CD4-positive, alpha-beta T cell treated with Interleukin-12 subunit alpha and Interleukin-12 subunit beta, for 1 hour (primary cell): ENCODE results near the gene TUBGCP6.
A peak's percentile ranks its signal among the peaks of the same experiment; 100 is the strongest.
"Not testable (repeated sequence)": the region's sequence is repeated elsewhere in the genome, so short reads cannot be mapped to it uniquely, and the experiment has no call there.

Experiments used
- DNase-seq: peaks from one replicate; pipeline ENCODE4 v3.0.0-alpha.2; 2020

TUBGCP6 gene

DNA sequence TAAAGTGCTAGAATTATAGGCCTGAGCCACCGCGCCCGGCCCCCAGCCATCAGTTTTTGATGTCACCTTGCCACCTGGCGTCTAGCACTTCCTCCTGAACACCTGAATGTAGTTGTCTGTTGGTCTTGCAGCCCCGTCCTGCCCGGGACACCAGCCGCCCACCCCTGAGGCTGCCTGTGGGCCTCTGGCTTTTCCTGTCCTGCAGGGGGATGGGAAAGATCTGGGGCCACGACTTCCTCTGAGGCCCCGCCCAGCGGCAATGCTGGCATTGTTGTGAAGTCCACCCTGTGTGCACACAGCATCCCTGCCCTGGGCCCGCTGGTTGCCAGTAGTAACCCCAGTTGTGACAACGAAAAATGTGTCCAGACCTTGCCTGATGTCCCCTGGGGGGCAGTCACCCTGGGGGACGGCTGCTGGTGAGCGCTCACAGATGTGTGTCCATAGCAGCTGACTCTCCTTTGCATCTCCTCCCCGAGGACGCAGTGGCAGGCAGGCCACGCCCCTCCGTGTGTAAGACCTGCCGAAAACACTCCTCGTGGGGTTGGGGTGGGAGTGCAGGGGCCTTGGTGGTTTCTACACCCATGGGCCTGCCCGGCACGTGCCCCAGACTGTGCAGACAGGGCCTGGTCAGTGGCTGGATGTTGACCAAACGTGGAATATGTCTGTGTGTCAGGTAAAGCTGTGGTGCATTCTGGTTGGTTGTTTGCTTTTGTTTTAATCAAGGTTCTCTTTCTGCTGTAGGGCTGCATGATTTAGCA is 37.3 kb downstream of the TUBGCP6 start:
- no peak for DNase-seq

DNA sequence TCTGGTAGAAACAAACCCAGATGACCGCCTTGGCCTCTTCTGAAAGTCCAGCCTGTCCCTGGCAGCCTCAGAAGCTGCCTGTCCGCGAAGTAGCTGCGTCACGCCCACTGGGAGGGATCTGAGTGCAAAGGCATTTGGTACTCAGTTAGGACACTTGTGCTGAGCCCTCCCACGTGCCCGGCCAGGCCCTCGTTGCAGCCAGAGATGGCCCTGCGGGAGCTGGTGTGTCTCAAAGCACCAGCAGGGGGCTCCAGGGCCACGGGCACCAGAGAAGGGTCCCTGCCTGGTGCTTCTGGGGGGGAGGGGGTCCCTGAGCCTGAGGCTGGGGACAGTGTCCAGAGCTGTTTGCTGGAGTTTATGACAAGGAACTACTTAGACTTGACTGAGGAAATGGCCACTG is 38.2 kb downstream of the TUBGCP6 start:
- no peak for DNase-seq

DNA sequence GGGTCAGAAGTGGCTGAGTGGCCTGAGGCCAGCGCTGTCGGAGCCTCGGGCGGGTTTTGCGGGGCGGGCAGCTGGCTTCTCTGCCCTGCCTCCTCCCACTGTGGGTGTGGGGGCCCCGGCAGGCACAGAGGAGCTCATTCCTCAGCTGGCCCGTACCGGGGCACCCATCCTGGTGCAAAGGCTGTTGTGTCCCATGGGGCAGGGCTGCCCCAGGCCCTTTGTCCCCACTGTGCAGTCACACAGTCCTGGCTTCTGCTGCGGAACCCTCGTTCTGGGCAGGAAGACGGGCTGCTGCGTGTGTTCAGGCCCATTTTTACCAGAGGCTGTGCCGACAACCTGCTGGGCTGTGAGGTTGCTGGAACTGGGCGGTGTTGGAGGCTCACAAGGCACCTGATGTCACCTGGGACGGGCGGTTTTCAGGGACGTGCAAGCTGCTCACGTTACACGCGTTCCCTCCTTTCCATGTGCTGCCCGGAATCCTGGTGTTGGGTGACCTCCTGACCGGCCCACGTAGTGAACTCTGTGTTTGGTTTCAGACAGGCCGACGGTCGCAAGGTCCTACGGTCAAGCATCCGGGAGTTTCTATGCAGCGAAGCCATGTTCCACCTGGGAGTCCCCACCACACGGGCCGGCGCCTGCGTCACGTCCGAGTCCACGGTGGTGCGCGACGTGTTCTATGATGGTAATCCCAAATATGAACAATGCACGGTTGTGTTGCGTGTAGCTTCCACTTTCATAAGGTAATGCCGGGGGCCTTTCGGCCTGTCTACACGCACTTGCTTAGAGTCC is 38.8 kb downstream of the TUBGCP6 start:
- no peak for DNase-seq

DNA sequence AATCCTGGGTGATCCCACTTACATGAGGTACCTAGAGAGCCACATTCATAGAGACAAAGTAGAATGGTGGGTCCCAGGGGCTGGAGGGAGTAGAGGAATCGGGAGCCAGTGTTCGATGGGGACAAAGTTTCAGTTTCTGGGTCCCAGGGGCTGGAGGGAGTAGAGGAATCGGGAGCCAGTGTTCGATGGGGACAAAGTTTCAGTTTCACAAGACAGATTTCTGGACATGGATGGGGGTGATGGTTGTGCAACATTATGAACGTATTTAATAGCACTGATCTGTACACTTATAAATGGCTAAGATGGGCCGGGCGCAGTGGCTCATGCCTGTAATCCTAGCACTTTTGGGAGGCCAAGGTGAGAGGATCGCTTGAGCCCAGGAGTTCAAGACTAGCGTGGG is 39.8 kb downstream of the TUBGCP6 start:
- not testable (repeated sequence) for DNase-seq

DNA sequence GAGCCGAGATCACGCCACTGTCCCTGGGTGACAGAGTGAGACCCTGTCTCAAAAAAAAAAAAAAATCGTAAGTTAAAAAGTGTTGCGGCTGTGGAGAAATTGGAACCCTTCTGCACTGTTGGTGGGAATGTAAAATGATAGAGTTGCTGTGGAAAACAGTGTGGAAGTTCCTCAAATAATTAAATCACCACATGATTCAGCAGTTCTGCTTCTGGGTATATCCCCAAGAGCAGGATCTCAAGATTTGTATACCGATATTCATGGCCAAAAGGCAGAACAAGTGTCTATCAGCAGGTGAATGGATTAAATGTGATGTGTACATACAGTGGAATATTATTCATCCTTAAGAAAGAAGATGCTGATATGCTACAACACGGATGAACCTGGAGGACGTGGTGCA is 40.3 kb downstream of the TUBGCP6 start:
- no peak for DNase-seq

DNA sequence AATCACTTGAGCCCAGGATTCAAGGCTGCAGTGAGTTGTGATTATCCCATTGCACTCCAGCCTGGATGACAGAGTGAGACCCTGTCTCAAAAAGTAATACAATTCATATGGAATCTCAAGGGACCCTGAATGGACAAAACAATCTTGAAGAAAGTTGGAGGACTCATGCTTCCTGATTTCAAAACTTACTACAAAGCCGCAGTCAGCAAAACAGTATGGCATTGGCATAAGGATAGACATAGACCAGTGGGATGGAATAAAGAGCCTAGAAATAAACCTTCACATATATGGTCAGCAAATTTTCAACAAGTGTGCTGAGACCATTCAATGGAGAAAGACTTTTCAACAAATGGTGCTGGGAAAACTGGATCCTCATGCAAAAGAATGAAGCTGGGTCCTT is 41.5 kb downstream of the TUBGCP6 start:
- DNase-seq = no peak

DNA sequence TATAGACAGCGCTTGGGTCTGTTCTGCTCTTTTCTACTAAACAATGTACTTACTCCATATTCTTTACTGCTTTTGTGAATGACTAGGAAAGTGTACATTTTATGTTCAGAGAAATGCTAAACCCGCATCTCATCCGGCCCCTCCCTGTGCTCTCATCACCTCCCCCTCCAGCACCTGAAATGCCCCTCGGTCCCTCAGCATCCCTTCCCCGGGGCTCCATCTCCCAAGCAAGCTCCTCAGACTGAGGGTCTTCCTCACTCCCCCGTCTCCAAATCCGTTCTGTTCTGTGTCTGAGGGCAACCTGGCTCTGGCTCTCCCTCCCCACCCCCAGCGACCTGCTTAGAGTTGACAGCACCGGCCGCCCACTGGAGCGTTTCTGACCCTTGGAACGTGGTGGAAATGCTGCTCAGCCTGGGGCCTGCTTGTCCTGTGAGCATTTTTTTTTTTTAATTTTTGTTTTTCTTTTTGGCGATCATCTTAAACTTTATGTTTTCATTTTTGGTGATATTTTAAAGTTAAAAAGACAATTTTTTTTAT is 42.6 kb downstream of the TUBGCP6 start:
- DNase-seq = no peak

DNA sequence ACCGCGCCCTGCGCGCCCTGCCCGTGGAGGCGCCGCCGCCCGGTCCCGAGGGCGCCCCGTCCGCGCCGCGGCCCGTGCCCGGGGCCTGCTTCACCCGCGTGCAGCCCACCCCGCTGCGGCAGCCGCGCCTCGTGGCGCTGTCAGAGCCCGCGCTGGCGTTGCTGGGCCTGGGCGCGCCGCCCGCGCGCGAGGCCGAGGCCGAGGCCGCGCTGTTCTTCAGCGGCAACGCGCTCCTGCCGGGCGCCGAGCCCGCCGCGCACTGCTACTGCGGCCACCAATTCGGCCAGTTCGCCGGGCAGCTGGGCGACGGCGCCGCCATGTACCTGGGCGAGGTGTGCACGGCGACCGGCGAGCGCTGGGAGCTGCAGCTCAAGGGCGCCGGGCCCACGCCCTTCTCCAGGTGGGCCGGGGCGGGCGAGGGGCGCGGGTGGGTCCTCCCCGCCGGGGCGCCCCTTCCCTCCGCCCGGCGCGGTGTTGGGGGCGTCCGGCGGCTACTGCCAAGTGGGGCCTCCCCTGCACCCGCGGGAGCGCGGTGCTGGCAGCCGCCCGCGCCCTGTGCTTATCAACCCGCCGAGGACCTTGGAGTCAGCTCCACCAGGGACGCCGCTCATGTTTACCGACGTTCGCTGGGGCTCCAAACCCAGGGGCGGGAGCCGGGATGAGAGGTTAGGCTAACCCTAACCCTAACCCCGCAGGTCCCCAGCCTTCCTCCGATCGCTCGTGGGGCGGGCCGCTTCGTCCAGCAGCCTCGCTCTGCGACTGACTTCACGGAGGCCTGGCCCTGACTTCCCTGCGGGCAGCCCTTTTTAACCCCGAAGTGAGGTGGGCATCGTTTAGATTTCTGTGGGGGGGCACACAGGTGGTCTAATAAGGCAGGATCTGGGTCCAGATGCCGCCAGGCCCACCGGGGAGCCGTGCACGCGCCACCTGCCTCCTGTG is 43.4 kb downstream of the TUBGCP6 start:
- DNase-seq = no peak

DNA sequence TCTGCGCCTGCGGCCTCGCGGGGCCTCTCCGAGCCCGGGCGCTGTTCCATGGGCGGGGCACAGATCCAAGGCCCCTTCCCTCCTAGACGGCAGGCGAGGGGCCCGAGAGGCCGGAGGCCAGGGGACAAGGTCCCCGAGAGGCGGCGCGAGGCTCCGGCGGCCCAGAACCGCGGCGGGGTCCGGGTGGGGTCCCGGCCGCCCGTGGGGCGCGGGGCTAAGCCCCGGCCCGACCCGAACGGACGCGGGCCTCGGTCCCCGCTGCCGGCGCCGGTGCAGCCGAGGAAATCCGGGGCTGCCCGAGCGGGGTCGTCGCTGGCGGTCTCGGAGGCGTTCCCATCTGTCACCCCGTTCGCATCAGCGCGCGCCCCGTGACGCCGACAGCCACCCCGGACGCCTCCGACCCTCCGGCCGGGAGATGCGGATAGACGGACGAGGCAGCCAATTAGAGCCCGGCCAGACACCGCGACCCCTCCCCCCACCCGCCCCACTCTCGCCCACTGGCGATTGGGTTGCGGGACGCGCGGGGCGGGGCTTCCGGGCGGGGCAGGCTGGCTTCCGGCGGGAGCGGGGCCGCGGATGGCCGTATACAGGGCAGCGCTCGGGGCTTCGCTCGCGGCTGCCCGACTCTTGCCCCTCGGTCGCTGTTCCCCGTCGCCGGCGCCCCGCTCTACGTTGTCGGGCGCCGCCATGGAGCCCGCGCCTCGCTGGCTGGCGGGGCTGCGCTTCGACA is 44.2 kb downstream of the TUBGCP6 start, which contains the start of gene SELENOO:
Gene SELENOO (plus strand): TSS at position 551 of the 730 bp plus-strand sequence. CDS start 26 bp downstream, at position 577.
- peak; percentile 94 for DNase-seq

DNA sequence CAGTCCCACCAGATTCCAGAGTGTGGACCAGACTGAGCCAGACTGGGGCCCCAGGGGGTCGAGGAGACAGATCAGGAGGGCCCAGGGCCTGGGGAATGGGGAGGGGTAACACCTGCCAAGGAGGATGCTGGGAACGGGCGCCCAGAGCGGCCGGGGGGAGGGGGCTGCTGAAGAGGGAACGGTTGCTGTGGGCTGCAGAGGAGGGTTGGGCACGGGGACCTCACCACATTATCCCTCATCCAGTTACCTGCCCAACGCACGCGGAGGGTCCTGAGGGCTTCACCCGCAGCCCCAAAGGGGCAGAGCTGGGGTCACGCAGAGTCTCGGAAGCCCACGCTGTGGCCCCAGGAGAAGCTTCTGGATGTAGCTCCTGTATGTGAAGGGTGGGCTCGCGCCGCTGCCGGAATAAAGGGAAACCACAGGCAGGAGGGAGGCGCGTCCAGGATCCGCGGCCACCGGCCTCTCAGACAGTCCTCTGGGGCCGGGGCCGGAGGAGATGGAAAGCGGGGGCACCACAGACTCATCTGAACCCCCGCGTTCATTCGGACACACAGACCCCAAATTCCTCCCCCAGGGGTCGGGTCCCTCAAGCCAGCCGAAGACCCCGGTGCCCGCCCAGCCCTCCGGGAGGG is 44.9 kb downstream of the TUBGCP6 start:
- no peak for DNase-seq

DNA sequence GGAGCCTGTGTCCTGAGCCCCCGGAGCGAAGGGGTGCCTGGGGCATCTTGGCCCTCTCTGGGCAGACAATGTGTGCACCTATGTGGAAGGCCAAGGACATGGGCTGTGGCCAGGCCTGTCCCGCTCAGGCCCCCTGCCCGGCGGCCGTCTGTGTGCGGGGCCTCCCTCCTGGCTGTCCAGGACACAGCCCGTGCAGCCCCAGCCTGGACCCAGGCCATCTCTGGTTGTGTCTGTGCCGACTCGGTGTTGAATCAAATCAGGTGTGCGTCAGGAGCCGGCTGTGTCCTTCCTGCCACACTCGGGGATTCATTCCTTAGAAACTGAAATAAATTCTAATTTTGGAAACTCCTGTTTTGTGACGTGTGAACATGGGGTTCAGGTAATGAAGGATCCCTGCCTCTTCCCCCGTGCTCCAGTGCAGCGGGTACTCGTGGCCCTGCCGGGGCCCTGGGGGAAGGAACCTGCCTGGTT is 45.5 kb downstream of the TUBGCP6 start:
- no peak for DNase-seq

DNA sequence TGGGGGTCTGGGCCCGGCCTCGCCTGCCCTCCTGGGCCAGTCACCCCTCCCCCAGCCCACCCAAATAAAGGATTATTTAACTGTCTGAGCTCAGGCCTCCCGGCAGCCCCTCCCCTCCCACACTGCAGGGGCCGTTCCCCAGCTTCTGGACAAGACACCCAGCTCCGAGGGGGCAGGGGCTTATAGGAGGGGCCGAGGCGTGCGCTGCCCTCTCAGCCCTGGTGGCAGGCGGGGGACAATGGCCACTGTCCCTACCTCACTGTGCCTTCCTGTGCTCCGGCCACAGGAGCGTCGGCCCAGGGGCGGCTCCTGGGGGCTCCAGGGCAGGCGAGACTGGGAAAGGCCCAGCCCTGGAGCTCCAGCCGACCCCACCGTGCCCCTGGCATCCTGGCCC is 46.2 kb downstream of the TUBGCP6 start:
- no peak for DNase-seq

DNA sequence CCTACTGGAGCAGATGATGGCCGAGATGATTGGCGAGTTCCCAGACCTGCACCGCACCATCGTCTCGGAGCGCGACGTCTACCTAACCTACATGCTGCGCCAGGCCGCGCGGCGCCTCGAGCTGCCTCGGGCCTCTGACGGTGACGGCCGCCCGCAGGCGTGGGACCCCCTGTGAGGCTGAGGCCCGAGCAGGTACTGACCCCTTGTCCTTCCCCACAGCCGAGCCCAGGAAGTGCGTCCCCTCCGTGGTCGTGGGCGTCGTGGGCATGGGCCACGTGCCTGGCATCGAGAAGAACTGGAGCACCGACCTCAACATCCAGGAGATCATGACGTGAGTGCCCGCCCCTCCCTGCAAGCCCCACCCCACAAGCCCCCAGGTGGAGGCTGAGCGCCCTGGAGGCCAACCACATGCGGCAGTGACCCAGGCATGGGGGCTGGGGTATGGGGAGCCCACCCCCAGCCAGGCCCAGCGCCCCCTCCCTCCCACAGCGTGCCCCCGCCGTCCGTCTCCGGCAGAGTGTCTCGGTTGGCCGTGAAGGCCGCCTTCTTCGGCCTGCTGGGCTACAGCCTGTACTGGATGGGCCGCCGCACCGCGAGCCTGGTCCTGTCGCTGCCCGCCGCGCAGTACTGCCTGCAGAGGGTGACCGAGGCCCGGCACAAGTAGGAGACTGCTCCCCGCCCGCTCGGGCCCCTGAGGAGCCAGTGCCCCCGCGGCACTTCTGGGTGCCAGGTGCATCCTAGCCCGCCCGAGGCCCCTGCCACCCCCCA is 46.8 kb downstream of the TUBGCP6 start:
- no peak for DNase-seq

DNA sequence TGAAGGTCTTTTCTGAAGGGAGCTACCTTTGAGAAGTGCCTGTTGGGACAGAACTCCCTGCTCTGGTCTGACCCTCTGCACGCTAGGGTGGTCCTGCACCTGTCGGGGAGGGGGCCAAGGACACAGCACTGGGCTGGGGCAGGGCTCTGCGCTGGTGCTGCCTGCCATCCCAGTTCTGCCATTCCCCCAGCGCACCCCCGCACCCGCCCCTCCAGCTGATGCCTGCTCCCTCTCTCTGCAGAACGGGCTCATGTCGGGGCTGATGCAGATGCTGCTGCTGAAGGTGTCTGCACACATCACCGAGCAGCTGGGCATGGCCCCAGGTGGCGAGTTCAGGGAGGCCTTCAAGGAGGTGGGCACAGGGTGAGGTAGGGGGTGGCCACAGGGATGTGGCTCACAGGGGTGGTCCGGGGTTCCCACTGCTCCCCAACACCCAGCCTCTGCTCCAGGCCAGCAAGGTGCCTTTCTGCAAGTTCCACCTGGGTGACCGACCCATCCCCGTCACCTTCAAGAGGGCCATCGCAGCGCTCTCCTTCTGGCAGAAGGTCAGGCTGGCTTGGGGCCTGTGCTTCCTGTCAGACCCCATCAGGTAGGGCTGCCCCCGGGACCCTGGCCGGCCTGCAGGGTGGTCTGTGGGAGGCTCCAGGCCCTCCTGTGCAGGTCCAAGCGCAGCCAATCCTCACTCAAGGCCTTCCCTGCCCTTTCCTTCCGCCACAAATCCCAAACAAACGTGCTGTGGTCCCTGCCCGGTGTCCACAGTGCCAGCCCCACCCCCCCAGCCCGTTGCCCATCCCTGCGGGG is 47.6 kb downstream of the TUBGCP6 start:
- no peak for DNase-seq

DNA sequence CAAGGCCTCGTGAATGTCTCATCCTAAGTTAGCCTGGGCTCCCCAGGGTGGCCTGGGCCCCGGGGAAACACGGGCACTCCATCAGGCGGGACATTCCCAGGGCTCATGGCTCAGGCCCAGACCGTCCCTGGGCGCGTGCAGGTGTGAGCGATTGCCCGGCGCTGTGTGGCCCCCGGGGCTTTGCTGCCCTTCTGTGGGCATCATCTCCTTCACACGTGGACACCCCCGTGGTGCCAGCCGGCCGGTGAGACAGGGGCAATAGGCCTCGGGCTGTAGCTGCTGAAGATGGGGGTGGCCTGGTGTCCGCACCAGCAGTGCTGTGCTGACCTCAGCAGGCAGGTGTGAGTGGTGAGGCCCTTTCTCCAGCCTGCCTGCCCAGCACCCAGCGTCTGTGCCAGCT is 48.6 kb downstream of the TUBGCP6 start:
- DNase-seq = no peak

DNA sequence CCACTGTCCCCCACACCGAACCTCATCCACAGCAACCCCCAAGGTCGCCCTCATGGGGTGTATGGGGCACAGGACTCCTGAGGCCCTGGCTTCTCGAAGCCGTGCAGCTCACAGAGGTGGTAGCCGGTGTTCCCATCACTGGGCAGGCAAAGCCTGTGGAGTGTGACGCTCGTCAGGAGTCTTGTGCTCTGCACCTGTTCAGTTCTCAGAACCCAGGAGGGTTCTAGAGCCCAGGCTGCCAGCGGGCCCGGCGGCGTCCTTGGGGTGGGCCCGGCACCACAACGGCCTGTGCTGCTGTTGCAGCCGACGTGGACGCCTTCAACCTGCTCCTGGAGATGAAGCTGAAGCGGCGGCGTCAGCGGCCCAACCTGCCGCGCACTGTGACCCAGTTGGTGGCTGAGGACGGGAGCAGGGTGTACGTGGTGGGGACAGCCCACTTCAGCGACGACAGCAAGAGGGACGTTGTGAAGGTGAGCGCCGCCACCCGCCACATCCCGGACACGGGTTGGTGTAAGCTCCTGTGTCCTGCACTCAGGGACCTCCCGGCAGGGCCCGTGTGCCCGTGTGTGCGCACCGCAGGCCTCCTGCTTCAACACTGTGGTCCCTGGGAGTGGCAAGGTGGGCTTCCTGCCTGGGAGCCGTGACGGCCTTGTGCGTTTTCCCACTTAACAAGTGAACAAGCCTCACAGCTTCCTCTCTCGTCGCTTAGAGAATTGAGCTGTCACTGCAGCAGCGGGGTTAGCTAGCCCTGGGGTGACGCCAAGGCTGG is 50.6 kb downstream of the TUBGCP6 start:
- DNase-seq = no peak

DNA sequence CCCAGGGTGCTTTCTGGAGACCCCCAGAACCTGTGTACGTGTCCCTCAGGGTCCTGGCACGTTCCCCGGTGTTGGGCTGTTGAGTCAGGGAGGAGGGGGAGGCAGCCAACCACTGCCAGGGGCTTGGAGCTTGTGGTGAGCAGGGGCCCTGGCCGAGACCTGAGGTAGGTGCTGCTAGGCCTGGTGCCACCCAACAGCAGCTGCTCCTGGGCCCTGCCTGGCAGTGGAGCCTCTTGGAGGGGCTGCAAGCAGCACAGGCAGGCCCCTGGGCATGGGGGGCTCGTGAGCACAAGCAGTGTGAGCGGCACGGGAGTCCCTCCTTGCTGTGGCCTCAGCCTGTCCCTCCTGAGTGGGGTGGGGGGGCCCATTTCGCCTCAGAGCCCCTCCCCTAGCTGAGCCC is 51.2 kb downstream of the TUBGCP6 start:
- no peak for DNase-seq

DNA sequence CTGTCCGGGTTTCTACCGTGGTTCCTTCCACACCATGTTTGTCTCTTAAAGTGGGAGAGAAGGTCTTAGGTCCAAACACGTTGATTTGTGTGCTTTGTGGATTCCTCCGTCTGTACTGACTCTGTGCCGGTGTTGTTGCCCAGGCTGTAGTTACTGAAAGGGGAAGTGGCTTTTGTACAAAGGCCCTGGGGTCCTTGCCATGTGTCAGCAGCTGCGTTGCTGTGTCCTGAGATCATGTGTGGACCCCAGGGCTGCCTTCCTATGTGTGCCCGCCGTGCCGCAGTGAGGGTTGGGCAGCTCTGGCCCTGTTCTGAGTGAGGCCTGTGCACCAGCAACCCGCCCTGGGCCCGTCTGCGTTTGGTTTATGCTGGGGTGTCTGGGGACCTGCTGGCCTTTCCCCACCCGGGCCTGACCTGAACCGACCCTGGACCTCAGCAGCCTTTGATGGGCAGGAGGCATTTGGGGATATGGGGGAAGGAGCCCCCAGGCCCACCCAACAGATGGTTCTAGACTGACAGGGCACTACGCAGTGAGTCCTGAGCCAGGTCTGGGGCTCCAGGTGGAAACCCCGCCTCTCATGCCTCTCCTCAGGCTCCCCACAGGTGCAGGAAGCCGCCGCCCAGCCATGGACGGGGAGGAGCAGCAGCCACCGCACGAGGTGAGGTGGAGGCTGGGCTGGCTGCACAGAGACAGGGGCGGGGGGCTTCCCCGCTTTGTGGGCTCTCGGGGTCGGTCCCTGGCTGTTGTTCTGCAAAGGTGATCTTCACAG is 52.2 kb downstream of the TUBGCP6 start:
- peak; percentile 65 for DNase-seq
